ENCODE results near the gene PDAP1. TPM values are rescaled to one million over a fixed set of nuclear protein-coding genes. Genes with fewer than 3 reads are reported as not detected.
"Not testable (repeated sequence)": the region's sequence is repeated elsewhere in the genome, so short reads cannot be mapped to it uniquely, and the experiment has no call there.

Gene PDAP1
- total and polyA plus RNA-seq, 2 donors = 11.4 to 215 TPM

DNA sequence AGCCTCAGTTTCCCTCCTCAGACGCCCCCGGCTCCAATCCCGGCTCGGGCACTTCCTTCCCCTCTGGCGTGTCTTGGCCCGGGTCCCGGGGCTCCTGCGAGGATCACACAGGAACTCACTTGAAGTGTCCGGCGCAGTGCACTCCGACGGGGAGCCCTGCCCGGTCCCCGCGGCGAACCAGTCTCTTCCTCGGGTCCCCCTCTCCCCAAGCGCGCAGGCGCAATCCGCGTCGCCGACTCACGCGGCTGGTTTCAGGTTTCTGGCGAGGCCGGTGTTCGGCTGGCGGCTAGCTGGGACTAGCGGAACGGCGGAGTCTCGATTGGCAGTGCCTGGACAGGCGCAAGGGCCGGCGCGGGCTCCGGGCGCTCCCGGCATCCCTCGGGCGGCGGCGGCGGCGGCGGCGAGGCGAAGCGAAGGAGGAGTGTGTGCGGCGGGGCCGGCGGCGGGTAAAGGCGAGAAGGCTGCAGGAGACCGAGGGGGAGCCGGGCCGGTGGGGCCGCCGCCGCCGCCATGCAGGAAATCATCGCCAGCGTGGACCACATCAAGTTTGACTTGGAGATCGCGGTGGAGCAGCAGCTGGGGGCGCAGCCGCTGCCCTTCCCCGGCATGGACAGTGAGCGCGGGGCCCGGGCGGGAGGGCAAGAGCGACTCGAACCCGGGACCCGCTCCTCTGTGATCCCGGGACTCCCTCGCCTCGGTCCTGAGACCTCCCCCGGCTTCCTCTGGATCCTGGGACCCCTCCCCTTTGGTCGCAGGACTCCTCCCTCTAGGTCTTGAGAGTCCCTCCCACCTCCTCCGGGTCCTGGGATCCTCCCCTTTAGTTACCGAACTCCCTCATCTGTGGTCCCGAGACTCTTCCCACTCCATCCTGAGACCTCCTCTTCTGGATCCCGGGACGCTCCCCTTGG is 30.4 kb upstream of the PDAP1 start, which contains the start of the genes CPSF4 and PTCD1:
Gene CPSF4, plus strand, starts transcription at position 371 of the 908 bp plus-strand sequence. Its CDS starts 140 bp downstream, at position 511.
Gene PTCD1, minus strand, starts transcription at position 226 of the 908 bp plus-strand sequence. CDS start 3,556 bp downstream, outside the sequence.
- DNase-seq (ENCODE audit: extremely low spot score) = peak; percentile 84
- WGBS = under 1% methylated on average over 89 of the region's 89 CpGs
- H3K4me3 ChIP-seq (ENCODE audit: low read depth, low read length) = peak within 1 kb of the TSS; percentile 81
- H3K36me3 ChIP-seq (ENCODE audit: insufficient read depth) = no peaks in the 10 kb centered on the region
- H3K27ac ChIP-seq (ENCODE audit: low read depth) = peak within 1 kb of the TSS; percentile 61
- H3K4me1 ChIP-seq (ENCODE audit: insufficient read depth) = no peaks in the 10 kb centered on the region

DNA sequence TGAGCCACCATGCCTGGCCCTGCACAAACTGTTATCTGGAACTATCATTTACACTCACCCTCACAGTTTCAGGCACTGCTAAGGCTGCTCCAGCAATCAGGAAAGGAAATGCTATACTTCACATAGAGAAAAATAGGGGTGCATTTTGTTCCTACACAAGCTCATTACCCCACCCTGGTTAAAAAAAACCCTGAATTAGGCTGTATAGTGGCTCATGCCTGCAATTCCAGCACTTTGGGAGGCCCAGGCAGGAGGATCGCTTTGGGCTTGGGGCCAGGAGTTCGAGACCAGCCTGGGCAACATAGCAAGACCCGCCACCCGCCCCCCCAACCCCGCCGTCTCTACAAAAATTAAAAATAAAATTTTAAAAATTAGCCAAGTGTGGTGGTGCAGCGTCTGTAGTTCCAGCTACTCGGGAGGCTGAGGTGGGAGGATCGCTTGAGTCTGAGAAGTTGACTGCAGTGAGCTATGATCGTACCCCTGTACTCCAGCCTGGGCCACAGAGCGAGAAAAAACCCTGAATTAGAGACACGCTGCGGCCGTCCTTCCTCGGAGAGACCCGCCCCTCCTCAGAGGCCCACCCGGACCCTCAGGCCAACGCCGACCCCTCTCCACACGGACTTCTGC is 29.7 kb upstream of the PDAP1 start:
- no peak for DNase-seq (ENCODE audit: extremely low spot score)
- H3K4me1 ChIP-seq (ENCODE audit: insufficient read depth) = no peaks in the 10 kb centered on the region
- peak overlapping the region; percentile 53 for H3K27ac ChIP-seq (ENCODE audit: low read depth)
- H3K4me3 ChIP-seq (ENCODE audit: low read depth, low read length) = peak overlapping the region; percentile 81
- H3K36me3 ChIP-seq (ENCODE audit: insufficient read depth) = no peaks in the 10 kb centered on the region
- 20% methylated on average over 20 of the region's 20 CpGs for WGBS

DNA sequence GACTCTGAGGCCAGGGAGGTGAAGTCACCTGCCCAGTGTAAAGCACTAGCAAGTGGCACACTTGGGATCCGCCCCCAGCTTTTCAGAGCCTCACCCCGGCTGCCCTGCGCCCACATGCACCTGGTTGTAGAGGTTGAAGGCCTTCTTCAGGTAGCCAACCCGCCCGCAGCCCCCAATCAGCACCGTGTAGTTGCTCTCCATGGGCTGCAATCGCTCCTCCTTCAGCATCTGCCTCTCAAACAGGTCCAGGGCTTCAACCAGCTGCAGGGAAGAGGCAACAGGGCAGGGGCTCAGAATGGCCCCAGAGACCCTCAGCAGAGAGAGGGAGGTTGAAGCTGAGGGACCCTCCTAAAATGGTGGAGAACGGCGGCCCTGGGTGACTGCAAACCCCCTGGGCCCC is 24.8 kb upstream of the PDAP1 start:
- WGBS = 97% methylated on average over 9 of the region's 9 CpGs
- H3K27ac ChIP-seq (ENCODE audit: low read depth) = no peak overlapping the region
- no peak overlapping the region for H3K4me3 ChIP-seq (ENCODE audit: low read depth, low read length)
- H3K4me1 ChIP-seq (ENCODE audit: insufficient read depth) = peaks cover 2% of the 10 kb centered on the region
- peaks cover 6% of the 10 kb centered on the region for H3K36me3 ChIP-seq (ENCODE audit: insufficient read depth)
- no peak for DNase-seq (ENCODE audit: extremely low spot score)

DNA sequence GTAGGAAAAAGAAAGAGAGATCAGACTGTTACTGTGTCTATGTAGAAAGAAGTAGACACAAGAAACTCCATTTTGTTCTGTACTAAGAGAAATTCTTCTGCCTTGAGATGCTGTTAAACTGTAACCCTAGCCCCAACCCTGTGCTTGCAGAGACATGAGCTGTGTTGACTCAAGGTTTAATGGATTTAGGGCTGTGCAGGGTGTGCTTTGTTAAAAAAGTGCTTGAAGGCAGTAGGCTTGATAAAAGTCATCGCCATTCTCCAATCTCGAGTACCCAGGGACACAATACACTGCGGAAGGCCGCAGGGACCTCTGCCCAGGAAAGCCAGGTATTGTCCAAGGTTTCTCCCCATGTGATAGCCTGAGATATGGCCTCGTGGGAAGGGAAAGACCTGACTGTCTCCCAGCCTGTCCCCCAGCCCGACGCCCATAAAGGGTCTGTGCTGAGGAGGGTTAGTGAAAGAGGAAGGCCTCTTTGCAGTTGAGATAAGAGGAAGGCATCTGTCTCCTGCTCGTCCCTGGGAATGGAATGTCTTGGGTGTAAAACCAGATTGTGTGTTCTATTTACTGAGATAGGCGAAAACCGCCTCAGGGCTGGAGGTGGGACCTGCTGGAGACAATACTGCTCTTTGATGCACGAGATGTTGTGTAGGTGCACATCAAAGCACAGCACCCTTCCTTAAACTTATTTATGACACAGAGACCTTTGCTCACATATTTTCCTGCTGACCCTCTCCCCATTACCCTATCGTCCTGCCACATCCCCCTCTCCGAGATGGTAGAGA is 23.6 kb upstream of the PDAP1 start:
- not testable (repeated sequence) for H3K4me3 ChIP-seq (ENCODE audit: low read depth, low read length); H3K36me3 ChIP-seq (ENCODE audit: insufficient read depth); H3K27ac ChIP-seq (ENCODE audit: low read depth); H3K4me1 ChIP-seq (ENCODE audit: insufficient read depth)
- 82% methylated on average over 13 of the region's 13 CpGs for WGBS
- DNase-seq (ENCODE audit: extremely low spot score) = peak; percentile 45

DNA sequence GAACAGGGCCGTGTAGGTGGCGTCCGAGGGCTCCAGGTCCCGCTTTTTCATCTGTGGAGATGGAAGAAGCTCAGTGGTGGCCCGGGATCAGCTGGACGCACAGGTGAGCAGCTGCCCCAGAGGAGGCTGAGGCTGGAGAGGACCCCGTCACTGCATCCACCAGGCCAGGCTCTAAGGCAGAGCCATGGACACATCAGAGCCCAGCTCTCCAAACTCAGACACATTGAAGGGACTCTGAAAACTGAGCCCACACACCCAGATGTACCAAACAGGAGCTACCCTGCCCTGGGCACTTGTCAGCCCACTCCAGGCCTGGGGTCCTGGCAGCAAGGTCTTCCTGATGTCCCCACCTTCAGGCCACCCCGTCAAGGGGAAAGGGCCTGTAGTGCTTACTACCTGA is 21.4 kb upstream of the PDAP1 start:
- WGBS = 94% methylated on average over 8 of the region's 8 CpGs
- Histone ChIP-seq H3K4me1 (ENCODE audit: insufficient read depth) (peaks cover 2% of the 10 kb centered on the region), H3K4me3 (ENCODE audit: low read depth, low read length) (no peak overlapping the region), H3K27ac (ENCODE audit: low read depth) (no peak overlapping the region), H3K36me3 (ENCODE audit: insufficient read depth) (peaks cover 6% of the 10 kb centered on the region)
- DNase-seq (ENCODE audit: extremely low spot score) = no peak

DNA sequence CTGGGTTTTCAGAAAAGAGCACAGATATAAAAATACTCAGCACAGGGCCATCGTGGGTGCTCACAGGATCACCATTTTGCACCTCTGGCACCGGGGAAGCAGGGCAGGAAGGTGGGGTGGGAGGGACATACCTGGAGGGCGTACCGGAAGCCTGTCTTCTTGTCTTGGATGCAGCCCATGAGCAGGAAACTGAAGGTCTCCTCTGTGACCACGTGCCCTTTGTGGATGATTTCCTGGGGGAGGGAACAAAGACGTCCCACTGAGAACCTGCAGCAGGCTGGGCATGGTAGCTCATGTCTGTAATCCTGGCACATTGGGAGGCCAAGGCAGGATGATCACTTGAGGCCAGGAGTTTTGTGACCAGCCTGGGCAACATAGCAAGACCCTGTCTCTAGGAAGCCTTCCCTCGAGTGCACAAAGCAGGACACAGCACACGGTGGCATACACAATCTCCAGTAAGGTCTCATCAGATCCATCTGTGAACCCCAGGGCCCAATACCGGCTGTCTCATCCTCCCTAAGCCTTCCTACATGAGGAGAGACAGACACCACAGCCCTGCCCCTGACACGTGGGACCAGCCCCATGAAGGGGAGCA is 20.7 kb upstream of the PDAP1 start:
- WGBS = 89% methylated on average over 10 of the region's 10 CpGs
- DNase-seq (ENCODE audit: extremely low spot score) = no peak
- H3K27ac ChIP-seq (ENCODE audit: low read depth) = no peak overlapping the region
- H3K4me1 ChIP-seq (ENCODE audit: insufficient read depth) = peaks cover 2% of the 10 kb centered on the region
- H3K36me3 ChIP-seq (ENCODE audit: insufficient read depth) = peaks cover 8% of the 10 kb centered on the region
- H3K4me3 ChIP-seq (ENCODE audit: low read depth, low read length) = no peak overlapping the region

DNA sequence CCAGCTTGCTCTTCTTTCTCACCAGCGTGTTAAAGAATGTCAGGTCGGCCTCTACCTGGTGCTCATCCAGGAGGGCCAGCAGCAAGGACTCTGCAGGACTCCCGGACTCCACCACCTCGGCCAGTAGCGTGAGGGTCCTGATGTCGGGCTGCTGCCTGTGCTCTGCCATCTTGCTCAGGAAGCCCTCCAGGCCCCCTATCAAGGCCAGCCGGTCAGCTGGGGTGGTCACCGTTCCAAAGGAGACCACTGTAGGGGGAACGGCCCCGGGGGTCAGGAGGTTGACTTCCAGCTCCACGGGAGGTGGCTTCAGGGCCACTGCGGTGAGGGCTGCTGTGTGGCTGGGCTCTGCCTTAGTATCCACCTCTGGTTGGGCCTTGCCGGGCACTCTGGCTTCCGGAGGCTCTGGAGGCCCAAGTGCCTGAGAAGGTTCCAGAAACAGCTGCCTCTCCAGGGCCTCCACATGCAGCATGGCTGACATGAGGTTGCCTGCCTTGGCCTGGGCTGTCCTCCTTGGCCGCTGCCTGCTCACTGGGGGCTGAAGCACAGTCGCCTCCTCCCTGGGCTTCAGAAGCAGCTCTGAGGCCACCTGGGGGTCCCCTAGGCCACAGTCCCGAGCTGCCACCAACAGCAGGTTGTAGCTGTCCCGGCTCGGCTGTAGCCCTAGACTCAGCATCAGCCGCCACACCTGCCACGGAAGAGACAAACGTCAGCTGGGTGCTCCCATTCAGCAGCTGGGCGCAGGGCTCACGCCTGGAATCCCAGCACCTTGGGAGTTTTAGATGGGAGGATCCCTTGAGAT is 16.7 kb upstream of the PDAP1 start:
- no peaks in the 10 kb centered on the region for H3K4me1 ChIP-seq (ENCODE audit: insufficient read depth)
- DNase-seq (ENCODE audit: extremely low spot score) = no peak
- WGBS = 88% methylated on average over 24 of the region's 24 CpGs
- peaks cover 10% of the 10 kb centered on the region for H3K36me3 ChIP-seq (ENCODE audit: insufficient read depth)
- no peak overlapping the region for H3K4me3 ChIP-seq (ENCODE audit: low read depth, low read length)
- H3K27ac ChIP-seq (ENCODE audit: low read depth) = no peak overlapping the region

DNA sequence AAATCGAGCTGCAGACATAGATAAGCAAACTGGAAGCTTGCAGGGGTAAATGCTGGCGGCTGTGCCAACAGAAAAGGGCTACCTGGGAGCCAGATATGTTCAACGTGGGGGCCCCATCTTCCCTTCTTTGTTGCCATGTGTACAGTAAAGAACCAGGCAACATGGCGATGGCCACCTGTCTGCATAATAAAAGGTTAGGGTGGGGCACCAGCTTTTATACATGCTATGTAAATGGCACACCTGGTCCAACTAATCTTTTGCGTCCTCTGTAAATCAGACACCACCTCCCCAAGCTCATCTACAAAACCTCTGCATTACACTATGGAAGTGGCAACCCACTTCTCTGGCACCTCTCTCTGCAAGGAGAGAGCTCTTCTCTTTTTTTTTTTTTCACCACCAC is 14.2 kb upstream of the PDAP1 start:
- peaks cover 16% of the 10 kb centered on the region for H3K36me3 ChIP-seq (ENCODE audit: insufficient read depth)

DNA sequence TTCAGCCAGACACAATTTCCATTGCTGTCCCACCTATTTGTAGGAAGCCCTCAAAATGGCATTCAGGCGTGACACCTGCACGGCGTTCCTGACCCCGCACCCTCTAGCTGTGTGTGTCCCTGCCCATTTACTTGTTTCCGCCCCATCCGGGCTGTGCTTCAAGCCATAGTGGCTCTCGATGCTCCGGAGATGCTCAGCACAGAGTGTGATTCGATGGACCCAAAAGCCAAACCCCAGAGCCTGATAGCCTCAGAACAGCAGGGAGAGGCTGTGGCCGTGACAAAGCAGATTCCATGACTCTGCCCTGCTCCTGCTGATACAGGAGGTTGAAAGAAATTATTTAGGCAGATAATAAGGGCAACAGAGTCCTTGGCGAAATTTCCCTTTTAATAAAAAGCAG is 13.8 kb upstream of the PDAP1 start:
- Histone ChIP-seq H3K4me1 (ENCODE audit: insufficient read depth) (no peaks in the 10 kb centered on the region), H3K27ac (ENCODE audit: low read depth) (no peak overlapping the region), H3K36me3 (ENCODE audit: insufficient read depth) (peaks cover 16% of the 10 kb centered on the region), H3K4me3 (ENCODE audit: low read depth, low read length) (no peak overlapping the region)
- 91% methylated on average over 11 of the region's 11 CpGs for WGBS
- DNase-seq (ENCODE audit: extremely low spot score) = no peak

More for the DNA sequence above, 14.2 kb upstream of the PDAP1 start:
- no peak for DNase-seq (ENCODE audit: extremely low spot score)
- H3K27ac ChIP-seq (ENCODE audit: low read depth) = no peak overlapping the region
- no peaks in the 10 kb centered on the region for H3K4me1 ChIP-seq (ENCODE audit: insufficient read depth)
- no peak overlapping the region for H3K4me3 ChIP-seq (ENCODE audit: low read depth, low read length)
- 85% methylated on average over 5 of the region's 5 CpGs for WGBS

DNA sequence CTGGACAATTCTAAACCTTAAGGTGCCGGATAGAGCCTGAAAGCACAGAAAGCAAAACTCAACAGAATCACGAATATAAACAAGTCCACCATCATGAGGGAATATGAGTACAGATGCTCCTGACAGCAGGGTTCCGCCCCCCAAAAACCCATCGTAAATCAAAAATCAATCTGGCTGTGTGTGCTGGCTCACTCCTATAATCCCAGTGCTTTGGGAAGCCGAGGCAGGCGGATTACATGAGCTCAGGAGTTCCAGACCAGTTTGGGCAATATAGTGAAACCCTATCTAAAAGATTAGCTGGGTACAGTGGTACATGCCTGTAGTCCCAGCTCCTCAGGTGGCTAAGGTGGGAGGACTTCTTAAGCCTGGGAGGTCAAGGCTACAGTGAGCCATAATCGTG is 12.6 kb upstream of the PDAP1 start:
- no peaks in the 10 kb centered on the region for H3K4me1 ChIP-seq (ENCODE audit: insufficient read depth)
- no peak for DNase-seq (ENCODE audit: extremely low spot score)
- 83% methylated on average over 7 of the region's 7 CpGs for WGBS
- H3K27ac ChIP-seq (ENCODE audit: low read depth) = no peak overlapping the region
- H3K4me3 ChIP-seq (ENCODE audit: low read depth, low read length) = no peak overlapping the region
- H3K36me3 ChIP-seq (ENCODE audit: insufficient read depth) = peaks cover 16% of the 10 kb centered on the region

DNA sequence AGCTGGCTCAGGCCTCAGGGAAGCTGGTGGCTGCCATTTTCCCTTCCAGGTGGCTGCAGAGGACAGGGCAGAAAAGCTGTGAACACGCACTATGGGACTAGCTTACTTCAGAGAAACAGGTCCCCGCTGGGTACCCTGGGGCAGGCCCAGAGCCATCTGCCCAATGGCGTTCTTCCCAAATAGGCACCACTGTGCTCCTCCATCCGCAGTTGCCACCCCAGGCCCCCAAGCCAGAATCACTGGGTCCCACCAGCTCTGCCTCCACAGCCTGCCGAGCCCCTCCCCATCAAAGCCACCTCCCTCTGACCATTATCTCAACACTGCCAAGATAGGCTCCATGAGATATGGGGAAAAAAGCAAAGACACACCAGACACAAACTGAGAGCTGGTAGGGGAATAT is 11.8 kb upstream of the PDAP1 start:
- 87% methylated on average over 5 of the region's 5 CpGs for WGBS
- H3K27ac ChIP-seq (ENCODE audit: low read depth) = no peak overlapping the region
- H3K4me1 ChIP-seq (ENCODE audit: insufficient read depth) = no peaks in the 10 kb centered on the region
- no peak overlapping the region for H3K4me3 ChIP-seq (ENCODE audit: low read depth, low read length)
- DNase-seq (ENCODE audit: extremely low spot score) = no peak
- peaks cover 16% of the 10 kb centered on the region for H3K36me3 ChIP-seq (ENCODE audit: insufficient read depth)

DNA sequence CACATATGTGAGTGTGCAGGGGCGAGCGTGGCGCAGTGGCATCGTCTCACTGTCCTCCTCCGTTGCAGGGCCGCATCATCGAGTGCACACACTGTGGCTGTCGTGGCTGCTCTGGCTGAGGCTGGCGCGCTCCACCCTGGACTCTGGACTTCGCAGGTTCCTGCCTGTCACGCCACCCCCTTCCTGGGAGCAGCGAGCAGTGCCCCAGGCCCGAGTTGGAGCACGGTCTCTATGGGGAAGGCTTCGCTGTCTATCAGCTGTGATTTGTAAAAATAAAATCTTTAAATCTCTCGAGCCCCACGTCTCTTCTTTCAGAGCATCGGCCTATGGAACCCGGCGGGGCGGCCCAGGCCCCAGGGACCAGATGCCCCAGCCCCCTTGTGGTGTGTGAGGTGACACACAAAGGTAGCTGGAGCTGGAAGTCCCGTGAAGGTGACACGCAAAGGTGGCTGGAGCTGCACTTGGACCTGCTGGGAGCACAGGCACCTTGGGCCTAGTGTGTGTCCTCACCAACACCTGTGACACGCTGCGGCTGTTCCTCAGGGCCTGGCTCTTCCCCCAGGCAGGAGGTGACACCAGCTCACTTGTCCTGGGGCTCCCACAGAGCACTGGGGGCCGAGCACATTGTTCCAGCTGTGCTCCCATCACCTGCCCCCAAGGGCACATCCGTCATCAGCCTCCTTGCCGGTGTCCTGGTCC is 11.1 kb upstream of the PDAP1 start:
- H3K4me3 ChIP-seq (ENCODE audit: low read depth, low read length) = no peak overlapping the region
- no peak overlapping the region for H3K27ac ChIP-seq (ENCODE audit: low read depth)
- 88% methylated on average over 29 of the region's 29 CpGs for WGBS
- peaks cover 16% of the 10 kb centered on the region for H3K36me3 ChIP-seq (ENCODE audit: insufficient read depth)
- H3K4me1 ChIP-seq (ENCODE audit: insufficient read depth) = no peaks in the 10 kb centered on the region
- DNase-seq (ENCODE audit: extremely low spot score) = no peak
